GM23338 (cell line): ENCODE measurements around the gene IL17RB.

Experiments used
- CREB1 ChIP-seq: fragments of 250-450 bp; sonication (Bioruptor Pico); IDR thresholded peaks from 2 replicates; pipeline ENCODE4 v1.5.0; 2020; ENCODE audit warnings: low read depth, mild to moderate bottlenecking, moderate library complexity
- EZH2 ChIP-seq: fragments of 200-600 bp; sonication (generic); IDR thresholded peaks from one replicate; pipeline ENCODE4 v1.8.0; 2017; ENCODE audit warnings: antibody characterized with exemption, mild to moderate bottlenecking, low read depth; ENCODE audit not compliant: unreplicated experiment
- EZH2phosphoT487 ChIP-seq: fragments of 200-600 bp; sonication (generic); IDR thresholded peaks from one replicate; pipeline ENCODE4 v1.8.1; 2018; ENCODE audit warnings: antibody characterized with exemption; ENCODE audit not compliant: unreplicated experiment
- JUNB ChIP-seq: IDR thresholded peaks from one replicate; pipeline ENCODE4 v1.6.1; 2016; ENCODE audit warnings: antibody characterized with exemption; ENCODE audit not compliant: unreplicated experiment
- NANOG ChIP-seq: IDR thresholded peaks from 2 replicates; pipeline ENCODE4 v1.6.1; 2016; ENCODE audit warnings: antibody characterized with exemption, borderline replicate concordance
- POLR2AphosphoS5 ChIP-seq: IDR thresholded peaks from 2 replicates; pipeline ENCODE4 v1.6.1; 2016; ENCODE audit warnings: antibody characterized with exemption, low read depth
- ZNF114 ChIP-seq: fragments of 250-450 bp; sonication (Bioruptor Pico); IDR thresholded peaks from 2 replicates; pipeline ENCODE4 v1.5.0; 2020; ENCODE audit warnings: mild to moderate bottlenecking, moderate library complexity
- TF ChIP-seq, protein P1 (sequence below), 2 experiments: fragments of 200-600 bp in 1 of 2; sonication (generic) in 1 of 2; conservative IDR thresholded peaks; 2 replicates each; pipeline versions ENCODE4 v1.5.1 to v1.6.1; 2016 to 2017; ENCODE audit warnings: antibody characterized with exemption in 2 of 2, low read depth in 2 of 2, mild to moderate bottlenecking in 2 of 2, moderate library complexity in 1 of 2
- TF ChIP-seq, protein P2 (sequence below): IDR thresholded peaks from 2 replicates; pipeline ENCODE4 v1.6.1; 2016; ENCODE audit warnings: antibody characterized with exemption
- TF ChIP-seq, protein P3 (sequence below): IDR thresholded peaks from one replicate; pipeline ENCODE4 v1.6.1; 2018; ENCODE audit warnings: antibody characterized with exemption; ENCODE audit not compliant: unreplicated experiment
- TF ChIP-seq, protein P4 (sequence below): fragments of 250-450 bp; sonication (Bioruptor Pico); IDR thresholded peaks from 2 replicates; pipeline ENCODE4 v1.5.0; 2020; ENCODE audit warnings: mild to moderate bottlenecking, moderate library complexity

DNA sequence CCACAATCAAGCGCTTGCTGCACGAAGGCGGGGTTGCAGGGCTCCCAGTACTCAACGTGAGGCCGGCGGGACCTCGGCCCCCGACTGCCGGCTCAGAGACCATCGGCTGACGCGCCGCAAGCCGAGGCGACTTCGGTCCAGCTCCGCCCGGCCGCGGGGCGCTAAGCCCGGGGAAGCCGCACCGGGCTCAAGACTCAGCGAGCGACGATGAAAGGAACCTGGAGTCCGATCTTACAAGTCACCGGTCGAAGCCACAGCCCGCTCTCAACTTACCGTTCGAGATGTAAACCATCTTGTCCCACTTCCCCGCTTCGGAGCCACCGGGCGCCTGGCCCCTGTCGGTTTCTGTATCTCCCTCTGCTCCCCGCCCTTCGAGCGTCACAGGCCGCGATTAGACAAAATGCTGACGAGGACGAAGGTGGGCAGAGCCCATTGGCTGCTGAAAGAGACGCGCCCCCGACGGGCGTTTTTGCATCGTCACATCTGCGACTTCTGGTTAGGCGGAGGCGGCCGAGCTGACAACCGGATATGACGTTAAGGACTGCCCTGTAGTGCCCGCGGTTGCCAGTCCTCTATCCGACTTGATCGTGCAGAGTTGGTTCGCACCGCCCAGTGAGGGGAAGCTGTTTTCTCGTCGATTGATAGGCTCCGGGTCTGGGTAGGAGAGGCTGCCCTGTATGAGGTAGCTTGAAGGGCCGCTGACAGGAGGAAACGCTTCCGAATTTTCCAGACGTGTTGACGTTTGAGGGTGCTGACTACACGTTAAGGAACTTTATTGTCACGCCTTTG, 45.3 kb downstream of the IL17RB start, which contains the start of gene SELENOK:
- TF ChIP-seq, protein P1, sequence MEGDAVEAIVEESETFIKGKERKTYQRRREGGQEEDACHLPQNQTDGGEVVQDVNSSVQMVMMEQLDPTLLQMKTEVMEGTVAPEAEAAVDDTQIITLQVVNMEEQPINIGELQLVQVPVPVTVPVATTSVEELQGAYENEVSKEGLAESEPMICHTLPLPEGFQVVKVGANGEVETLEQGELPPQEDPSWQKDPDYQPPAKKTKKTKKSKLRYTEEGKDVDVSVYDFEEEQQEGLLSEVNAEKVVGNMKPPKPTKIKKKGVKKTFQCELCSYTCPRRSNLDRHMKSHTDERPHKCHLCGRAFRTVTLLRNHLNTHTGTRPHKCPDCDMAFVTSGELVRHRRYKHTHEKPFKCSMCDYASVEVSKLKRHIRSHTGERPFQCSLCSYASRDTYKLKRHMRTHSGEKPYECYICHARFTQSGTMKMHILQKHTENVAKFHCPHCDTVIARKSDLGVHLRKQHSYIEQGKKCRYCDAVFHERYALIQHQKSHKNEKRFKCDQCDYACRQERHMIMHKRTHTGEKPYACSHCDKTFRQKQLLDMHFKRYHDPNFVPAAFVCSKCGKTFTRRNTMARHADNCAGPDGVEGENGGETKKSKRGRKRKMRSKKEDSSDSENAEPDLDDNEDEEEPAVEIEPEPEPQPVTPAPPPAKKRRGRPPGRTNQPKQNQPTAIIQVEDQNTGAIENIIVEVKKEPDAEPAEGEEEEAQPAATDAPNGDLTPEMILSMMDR (conservative IDR thresholded peaks at IDR 0.05; ENCODE audit: low read depth in 2 of 2): no peak
- TF ChIP-seq EZH2 (no peak), POLR2AphosphoS5 (peak; percentile 93), EZH2phosphoT487 (no peak), CREB1 (peak; percentile 97), NANOG (no peak), JUNB (no peak), ZNF114 (no peak)
- TF ChIP-seq, protein P2, sequence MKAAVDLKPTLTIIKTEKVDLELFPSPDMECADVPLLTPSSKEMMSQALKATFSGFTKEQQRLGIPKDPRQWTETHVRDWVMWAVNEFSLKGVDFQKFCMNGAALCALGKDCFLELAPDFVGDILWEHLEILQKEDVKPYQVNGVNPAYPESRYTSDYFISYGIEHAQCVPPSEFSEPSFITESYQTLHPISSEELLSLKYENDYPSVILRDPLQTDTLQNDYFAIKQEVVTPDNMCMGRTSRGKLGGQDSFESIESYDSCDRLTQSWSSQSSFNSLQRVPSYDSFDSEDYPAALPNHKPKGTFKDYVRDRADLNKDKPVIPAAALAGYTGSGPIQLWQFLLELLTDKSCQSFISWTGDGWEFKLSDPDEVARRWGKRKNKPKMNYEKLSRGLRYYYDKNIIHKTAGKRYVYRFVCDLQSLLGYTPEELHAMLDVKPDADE: peak; percentile 59
- TF ChIP-seq, protein P3, sequence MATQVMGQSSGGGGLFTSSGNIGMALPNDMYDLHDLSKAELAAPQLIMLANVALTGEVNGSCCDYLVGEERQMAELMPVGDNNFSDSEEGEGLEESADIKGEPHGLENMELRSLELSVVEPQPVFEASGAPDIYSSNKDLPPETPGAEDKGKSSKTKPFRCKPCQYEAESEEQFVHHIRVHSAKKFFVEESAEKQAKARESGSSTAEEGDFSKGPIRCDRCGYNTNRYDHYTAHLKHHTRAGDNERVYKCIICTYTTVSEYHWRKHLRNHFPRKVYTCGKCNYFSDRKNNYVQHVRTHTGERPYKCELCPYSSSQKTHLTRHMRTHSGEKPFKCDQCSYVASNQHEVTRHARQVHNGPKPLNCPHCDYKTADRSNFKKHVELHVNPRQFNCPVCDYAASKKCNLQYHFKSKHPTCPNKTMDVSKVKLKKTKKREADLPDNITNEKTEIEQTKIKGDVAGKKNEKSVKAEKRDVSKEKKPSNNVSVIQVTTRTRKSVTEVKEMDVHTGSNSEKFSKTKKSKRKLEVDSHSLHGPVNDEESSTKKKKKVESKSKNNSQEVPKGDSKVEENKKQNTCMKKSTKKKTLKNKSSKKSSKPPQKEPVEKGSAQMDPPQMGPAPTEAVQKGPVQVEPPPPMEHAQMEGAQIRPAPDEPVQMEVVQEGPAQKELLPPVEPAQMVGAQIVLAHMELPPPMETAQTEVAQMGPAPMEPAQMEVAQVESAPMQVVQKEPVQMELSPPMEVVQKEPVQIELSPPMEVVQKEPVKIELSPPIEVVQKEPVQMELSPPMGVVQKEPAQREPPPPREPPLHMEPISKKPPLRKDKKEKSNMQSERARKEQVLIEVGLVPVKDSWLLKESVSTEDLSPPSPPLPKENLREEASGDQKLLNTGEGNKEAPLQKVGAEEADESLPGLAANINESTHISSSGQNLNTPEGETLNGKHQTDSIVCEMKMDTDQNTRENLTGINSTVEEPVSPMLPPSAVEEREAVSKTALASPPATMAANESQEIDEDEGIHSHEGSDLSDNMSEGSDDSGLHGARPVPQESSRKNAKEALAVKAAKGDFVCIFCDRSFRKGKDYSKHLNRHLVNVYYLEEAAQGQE: no peak
- TF ChIP-seq, protein P4, sequence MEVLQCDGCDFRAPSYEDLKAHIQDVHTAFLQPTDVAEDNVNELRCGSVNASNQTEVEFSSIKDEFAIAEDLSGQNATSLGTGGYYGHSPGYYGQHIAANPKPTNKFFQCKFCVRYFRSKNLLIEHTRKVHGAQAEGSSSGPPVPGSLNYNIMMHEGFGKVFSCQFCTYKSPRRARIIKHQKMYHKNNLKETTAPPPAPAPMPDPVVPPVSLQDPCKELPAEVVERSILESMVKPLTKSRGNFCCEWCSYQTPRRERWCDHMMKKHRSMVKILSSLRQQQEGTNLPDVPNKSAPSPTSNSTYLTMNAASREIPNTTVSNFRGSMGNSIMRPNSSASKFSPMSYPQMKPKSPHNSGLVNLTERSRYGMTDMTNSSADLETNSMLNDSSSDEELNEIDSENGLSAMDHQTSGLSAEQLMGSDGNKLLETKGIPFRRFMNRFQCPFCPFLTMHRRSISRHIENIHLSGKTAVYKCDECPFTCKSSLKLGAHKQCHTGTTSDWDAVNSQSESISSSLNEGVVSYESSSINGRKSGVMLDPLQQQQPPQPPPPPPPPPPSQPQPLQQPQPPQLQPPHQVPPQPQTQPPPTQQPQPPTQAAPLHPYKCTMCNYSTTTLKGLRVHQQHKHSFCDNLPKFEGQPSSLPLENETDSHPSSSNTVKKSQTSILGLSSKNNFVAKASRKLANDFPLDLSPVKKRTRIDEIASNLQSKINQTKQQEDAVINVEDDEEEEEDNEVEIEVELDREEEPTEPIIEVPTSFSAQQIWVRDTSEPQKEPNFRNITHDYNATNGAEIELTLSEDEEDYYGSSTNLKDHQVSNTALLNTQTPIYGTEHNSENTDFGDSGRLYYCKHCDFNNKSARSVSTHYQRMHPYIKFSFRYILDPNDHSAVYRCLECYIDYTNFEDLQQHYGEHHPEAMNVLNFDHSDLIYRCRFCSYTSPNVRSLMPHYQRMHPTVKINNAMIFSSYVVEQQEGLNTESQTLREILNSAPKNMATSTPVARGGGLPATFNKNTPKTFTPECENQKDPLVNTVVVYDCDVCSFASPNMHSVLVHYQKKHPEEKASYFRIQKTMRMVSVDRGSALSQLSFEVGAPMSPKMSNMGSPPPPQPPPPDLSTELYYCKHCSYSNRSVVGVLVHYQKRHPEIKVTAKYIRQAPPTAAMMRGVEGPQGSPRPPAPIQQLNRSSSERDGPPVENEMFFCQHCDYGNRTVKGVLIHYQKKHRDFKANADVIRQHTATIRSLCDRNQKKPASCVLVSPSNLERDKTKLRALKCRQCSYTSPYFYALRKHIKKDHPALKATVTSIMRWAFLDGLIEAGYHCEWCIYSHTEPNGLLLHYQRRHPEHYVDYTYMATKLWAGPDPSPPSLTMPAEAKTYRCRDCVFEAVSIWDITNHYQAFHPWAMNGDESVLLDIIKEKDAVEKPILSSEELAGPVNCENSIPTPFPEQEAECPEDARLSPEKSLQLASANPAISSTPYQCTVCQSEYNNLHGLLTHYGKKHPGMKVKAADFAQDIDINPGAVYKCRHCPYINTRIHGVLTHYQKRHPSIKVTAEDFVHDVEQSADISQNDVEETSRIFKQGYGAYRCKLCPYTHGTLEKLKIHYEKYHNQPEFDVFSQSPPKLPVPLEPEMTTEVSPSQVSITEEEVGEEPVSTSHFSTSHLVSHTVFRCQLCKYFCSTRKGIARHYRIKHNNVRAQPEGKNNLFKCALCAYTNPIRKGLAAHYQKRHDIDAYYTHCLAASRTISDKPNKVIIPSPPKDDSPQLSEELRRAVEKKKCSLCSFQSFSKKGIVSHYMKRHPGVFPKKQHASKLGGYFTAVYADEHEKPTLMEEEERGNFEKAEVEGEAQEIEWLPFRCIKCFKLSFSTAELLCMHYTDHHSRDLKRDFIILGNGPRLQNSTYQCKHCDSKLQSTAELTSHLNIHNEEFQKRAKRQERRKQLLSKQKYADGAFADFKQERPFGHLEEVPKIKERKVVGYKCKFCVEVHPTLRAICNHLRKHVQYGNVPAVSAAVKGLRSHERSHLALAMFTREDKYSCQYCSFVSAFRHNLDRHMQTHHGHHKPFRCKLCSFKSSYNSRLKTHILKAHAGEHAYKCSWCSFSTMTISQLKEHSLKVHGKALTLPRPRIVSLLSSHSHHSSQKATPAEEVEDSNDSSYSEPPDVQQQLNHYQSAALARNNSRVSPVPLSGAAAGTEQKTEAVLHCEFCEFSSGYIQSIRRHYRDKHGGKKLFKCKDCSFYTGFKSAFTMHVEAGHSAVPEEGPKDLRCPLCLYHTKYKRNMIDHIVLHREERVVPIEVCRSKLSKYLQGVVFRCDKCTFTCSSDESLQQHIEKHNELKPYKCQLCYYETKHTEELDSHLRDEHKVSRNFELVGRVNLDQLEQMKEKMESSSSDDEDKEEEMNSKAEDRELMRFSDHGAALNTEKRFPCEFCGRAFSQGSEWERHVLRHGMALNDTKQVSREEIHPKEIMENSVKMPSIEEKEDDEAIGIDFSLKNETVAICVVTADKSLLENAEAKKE (CRISPR knock-in tag): no peak
